ENCODE data around the gene RASD1.
"Not testable (repeated sequence)": the region's sequence is repeated elsewhere in the genome, so short reads cannot be mapped to it uniquely, and the experiment has no call there.

Gene RASD1

GRCh38 chr17:17468217-17469010 is 27.8 kb downstream of the RASD1 start:
- no peak for DNase-seq

GRCh38 chr17:17467720-17468119 is 28.5 kb downstream of the RASD1 start:
- no peak for DNase-seq

GRCh38 chr17:17467016-17467415 is 29.2 kb downstream of the RASD1 start:
- DNase-seq = no peak

- no peak for DNase-seq
Measured at GRCh38 chr17:17466511-17466910, 29.7 kb downstream of the RASD1 start.

- not testable (repeated sequence) for DNase-seq
Measured at GRCh38 chr17:17465878-17466277, 30.3 kb downstream of the RASD1 start.

- DNase-seq = no peak
Measured at GRCh38 chr17:17463821-17464220, 32.4 kb downstream of the RASD1 start.

- DNase-seq = no peak
Measured at GRCh38 chr17:17462048-17462824, 34.0 kb downstream of the RASD1 start.

GRCh38 chr17:17460038-17460437 is 36.2 kb downstream of the RASD1 start:
- DNase-seq = no peak

GRCh38 chr17:17457680-17458079 is 38.5 kb downstream of the RASD1 start:
- no peak for DNase-seq

GRCh38 chr17:17456251-17456650 is 39.9 kb downstream of the RASD1 start:
- no peak for DNase-seq

- no peak for DNase-seq
Measured at GRCh38 chr17:17455173-17455572, 41.0 kb downstream of the RASD1 start.

GRCh38 chr17:17454700-17455099 is 41.5 kb downstream of the RASD1 start:
- not testable (repeated sequence) for DNase-seq

- no peak for DNase-seq
Measured at GRCh38 chr17:17454276-17454675, 41.9 kb downstream of the RASD1 start.

- DNase-seq = no peak
Measured at GRCh38 chr17:17453088-17453487, 43.1 kb downstream of the RASD1 start.

GRCh38 chr17:17448723-17449122 is 47.5 kb downstream of the RASD1 start:
- no peak for DNase-seq

- DNase-seq = no peak
Measured at GRCh38 chr17:17448076-17448475, 48.1 kb downstream of the RASD1 start.

- no peak for DNase-seq
Measured at GRCh38 chr17:17447264-17447663, 48.9 kb downstream of the RASD1 start.

GRCh38 chr17:17446666-17447155 is 49.5 kb downstream of the RASD1 start:
- DNase-seq = no peak

- no peak for DNase-seq
Measured at GRCh38 chr17:17445925-17446665, 50.1 kb downstream of the RASD1 start.

GRCh38 chr17:17445296-17445924 is 50.8 kb downstream of the RASD1 start:
- DNase-seq = no peak
